SU-DHL-6 (cell line): ENCODE results near the gene LBHD1.
A peak's percentile ranks its signal among the peaks of the same experiment; 100 is the strongest.

Source experiments
- H2AFZ ChIP-seq: fragments of 200-600 bp; sonication (generic); 2 replicates; pipeline ENCODE4 v1.6.1; 2014; ENCODE audit warnings: low read depth, mild to moderate bottlenecking, moderate library complexity, mixed read lengths, antibody characterized with exemption, low read length; ENCODE audit not compliant: severe bottlenecking
- H3F3A ChIP-seq: fragments of 200-600 bp; shearing (Covaris generic); 2 replicates; pipeline ENCODE4 v1.6.0; 2016; ENCODE audit warnings: antibody characterized with exemption, mild to moderate bottlenecking; ENCODE audit not compliant: insufficient read depth
- H3K27ac ChIP-seq: fragments of 200-600 bp; sonication (generic); 2 replicates; pipeline ENCODE4 v1.5.1; 2016; ENCODE audit warnings: low read depth, mild to moderate bottlenecking, low read length, moderate library complexity, mixed read lengths
- H3K27me3 ChIP-seq: fragments of 200-600 bp; sonication (generic), shearing (Covaris generic); 2 replicates; pipeline ENCODE4 v1.6.0; 2014; ENCODE audit warnings: mild to moderate bottlenecking, low read length
- H3K36me3 ChIP-seq: fragments of 200-600 bp; sonication (generic); 2 replicates; pipeline ENCODE4 v1.6.1; 2014; ENCODE audit warnings: mild to moderate bottlenecking, low read length, mixed read lengths
- H3K4me2 ChIP-seq: fragments of 300-600, 200-600 bp; shearing (Covaris generic), sonication (generic); 2 replicates; pipeline ENCODE4 v1.6.0; 2014; ENCODE audit warnings: low read length, low read depth, mild to moderate bottlenecking; ENCODE audit not compliant: poor library complexity, severe bottlenecking
- H3K4me3 ChIP-seq: fragments of 200-600 bp; sonication (generic); 2 replicates; pipeline ENCODE4 v1.5.1; 2014; ENCODE audit warnings: antibody characterized with exemption, low read length, mild to moderate bottlenecking, mixed read lengths; ENCODE audit not compliant: insufficient read depth, poor library complexity, severe bottlenecking
- H3K79me2 ChIP-seq: fragments of 200-600 bp; sonication (generic); 2 replicates; pipeline ENCODE4 v1.6.1; 2014; ENCODE audit warnings: mild to moderate bottlenecking, low read length, moderate library complexity; ENCODE audit not compliant: insufficient read depth
- H3K9ac ChIP-seq: fragments of 200-600 bp; sonication (generic); 2 replicates; pipeline ENCODE4 v1.7.0; 2014; ENCODE audit warnings: mild to moderate bottlenecking, low read length
- H3K9me2 ChIP-seq: fragments of 200-600 bp; sonication (generic); replicated peaks from 2 replicates; pipeline ENCODE4 v1.6.1; 2014; ENCODE audit warnings: low read length; ENCODE audit not compliant: insufficient read depth
- H3K9me3 ChIP-seq: fragments of 200-600 bp; sonication (generic); 2 replicates; pipeline ENCODE4 v1.6.1; 2014; ENCODE audit warnings: low read length, mixed read lengths; ENCODE audit not compliant: insufficient read depth
- H4K20me1 ChIP-seq: fragments of 200-600 bp; sonication (generic); 2 replicates; pipeline ENCODE4 v1.6.1; 2014; ENCODE audit warnings: low read depth, mild to moderate bottlenecking, antibody characterized with exemption, low read length, moderate library complexity, mixed read lengths
- CTCF ChIP-seq: fragments of 200-600 bp; sonication (generic); IDR thresholded peaks from one replicate; pipeline ENCODE4 v1.5.1; 2017; ENCODE audit warnings: antibody characterized with exemption, mild to moderate bottlenecking, low read length, moderate library complexity; ENCODE audit not compliant: insufficient read depth, poor library complexity, severe bottlenecking
- EZH2phosphoT487 ChIP-seq: fragments of 200-600 bp; sonication (generic), shearing (Covaris generic); conservative IDR thresholded peaks from 2 replicates; pipeline ENCODE4 v1.6.1; 2018; ENCODE audit warnings: mild to moderate bottlenecking, antibody characterized with exemption, low read length, moderate library complexity, mixed read lengths

LBHD1 gene

GRCh38 chr11:62671608-62672389 lies at the start of gene LBHD1, which contains the start of gene UQCC3:
Gene LBHD1 (minus strand): TSS chr11:62672267. CDS start chr11:62670031, 2,236 bp downstream.
Gene UQCC3 (plus strand): TSS chr11:62671673. CDS start chr11:62671746, 73 bp downstream.
- Histone ChIP-seq H3K36me3 (no peaks in the 10 kb centered on the region), H3K27ac (peak within 1 kb of the TSS; percentile 79), H3K4me2 (peak within 1 kb of the TSS; percentile 91), H2AFZ (peak within 1 kb of the TSS; percentile 68), H4K20me1 (no peaks in the 10 kb centered on the region), H3K4me3 (peak within 1 kb of the TSS; percentile 69), H3F3A (peaks cover 49% of the 10 kb centered on the region), H3K79me2 (peaks cover 42% of the 10 kb centered on the region), H3K9me3 (no peaks in the 10 kb centered on the region), H3K9ac (peak within 1 kb of the TSS; percentile 81), H3K27me3 (no peaks in the 10 kb centered on the region), H3K9me2 (no peaks in the 10 kb centered on the region)
- no peak for TF ChIP-seq CTCF
- TF ChIP-seq EZH2phosphoT487, result no peak

GRCh38 chr11:62719302-62719978 lies 47.4 kb upstream of the LBHD1 start:
- Histone ChIP-seq H3K27ac (no peak overlapping the region), H3K27me3 (no peaks in the 10 kb centered on the region), H3F3A (no peaks in the 10 kb centered on the region), H3K9me3 (no peaks in the 10 kb centered on the region), H2AFZ (no peak overlapping the region), H4K20me1 (peaks cover 5% of the 10 kb centered on the region), H3K9me2 (no peaks in the 10 kb centered on the region), H3K9ac (no peak overlapping the region), H3K36me3 (peaks cover 68% of the 10 kb centered on the region), H3K4me3 (no peak overlapping the region), H3K4me2 (no peak overlapping the region), H3K79me2 (peaks cover 41% of the 10 kb centered on the region)
- TF ChIP-seq EZH2phosphoT487 (no peak), CTCF (no peak)

GRCh38 chr11:62716816-62717215 lies 44.7 kb upstream of the LBHD1 start:
- Histone ChIP-seq H3K36me3 (peaks cover 49% of the 10 kb centered on the region), H3F3A (peaks cover 13% of the 10 kb centered on the region), H3K4me3 (no peak overlapping the region), H3K9me2 (no peaks in the 10 kb centered on the region), H4K20me1 (no peaks in the 10 kb centered on the region), H3K4me2 (no peak overlapping the region), H3K9me3 (no peaks in the 10 kb centered on the region), H3K27ac (no peak overlapping the region), H3K27me3 (no peaks in the 10 kb centered on the region), H3K79me2 (peaks cover 23% of the 10 kb centered on the region), H3K9ac (no peak overlapping the region), H2AFZ (no peak overlapping the region)
- TF ChIP-seq CTCF (no peak), EZH2phosphoT487 (no peak)
